Measurements from ENCODE around the gene PRKAR2B. TPM values are rescaled to one million over a fixed set of nuclear protein-coding genes. Genes with fewer than 3 reads are reported as not detected.

Gene PRKAR2B
- polyA plus RNA-seq, 1 of the 3 experiments (the other 2 are of a cell fraction), result 17.3 TPM

GRCh38 chr7:107017965-107018719, 26.4 kb upstream of the PRKAR2B start (continued):
- TF ChIP-seq, protein P1, sequence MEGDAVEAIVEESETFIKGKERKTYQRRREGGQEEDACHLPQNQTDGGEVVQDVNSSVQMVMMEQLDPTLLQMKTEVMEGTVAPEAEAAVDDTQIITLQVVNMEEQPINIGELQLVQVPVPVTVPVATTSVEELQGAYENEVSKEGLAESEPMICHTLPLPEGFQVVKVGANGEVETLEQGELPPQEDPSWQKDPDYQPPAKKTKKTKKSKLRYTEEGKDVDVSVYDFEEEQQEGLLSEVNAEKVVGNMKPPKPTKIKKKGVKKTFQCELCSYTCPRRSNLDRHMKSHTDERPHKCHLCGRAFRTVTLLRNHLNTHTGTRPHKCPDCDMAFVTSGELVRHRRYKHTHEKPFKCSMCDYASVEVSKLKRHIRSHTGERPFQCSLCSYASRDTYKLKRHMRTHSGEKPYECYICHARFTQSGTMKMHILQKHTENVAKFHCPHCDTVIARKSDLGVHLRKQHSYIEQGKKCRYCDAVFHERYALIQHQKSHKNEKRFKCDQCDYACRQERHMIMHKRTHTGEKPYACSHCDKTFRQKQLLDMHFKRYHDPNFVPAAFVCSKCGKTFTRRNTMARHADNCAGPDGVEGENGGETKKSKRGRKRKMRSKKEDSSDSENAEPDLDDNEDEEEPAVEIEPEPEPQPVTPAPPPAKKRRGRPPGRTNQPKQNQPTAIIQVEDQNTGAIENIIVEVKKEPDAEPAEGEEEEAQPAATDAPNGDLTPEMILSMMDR (IDR thresholded peaks at IDR 0.05), result no peak
- no peak for TF ChIP-seq GATA2 (CRISPR knock-in tag; IDR thresholded peaks at IDR 0.05)
- no peak for TF ChIP-seq FOSL2 (IDR thresholded peaks at IDR 0.05; ENCODE audit: borderline replicate concordance, low read depth)

- H3K36me3 ChIP-seq (replicated peaks in 1 of 2; ENCODE audit: control insufficient read depth in 1 of 2, insufficient read depth in 2 of 2, low read length in 1 of 2), result no peaks in the 10 kb centered on the region
- no peak overlapping the region for H3K4me3 ChIP-seq (ENCODE audit: low read depth in 2 of 2, low read length in 1 of 2)
- CTCF ChIA-PET, result interaction anchor here (1.3 kb wide), 1 partner anchor 127 kb away, joined by 3 read pairs; no protein-coding TSS in a partner anchor
- POLR2A ChIA-PET, result no interaction called here
- no peaks in the 10 kb centered on the region for H3K27me3 ChIP-seq (ENCODE audit: insufficient read depth)
- no peak overlapping the region for H3K27ac ChIP-seq (ENCODE audit: low read depth in 2 of 2, low read length in 1 of 2)
- DNase-seq, result no peak
- no peaks in the 10 kb centered on the region for H3K79me2 ChIP-seq (ENCODE audit: insufficient read depth)
- H3K9ac ChIP-seq, result no peak overlapping the region
- no peak overlapping the region for H3K4me2 ChIP-seq
- H3K9me2 ChIP-seq, result no peaks in the 10 kb centered on the region
- H3K4me1 ChIP-seq (ENCODE audit: control insufficient read depth in 1 of 2, insufficient read depth in 2 of 2, low read depth in 1 of 2, low read length in 1 of 2), result no peaks in the 10 kb centered on the region
- no peaks in the 10 kb centered on the region for H4K20me1 ChIP-seq (ENCODE audit: insufficient read depth)
- WGBS (ENCODE audit: low lambda C conversion rate), result 68% methylated on average over 5 of the region's 5 CpGs
- no peaks in the 10 kb centered on the region for H3F3A ChIP-seq (replicated peaks; ENCODE audit: insufficient read depth)
- H2AFZ ChIP-seq (ENCODE audit: low read depth), result no peak overlapping the region
- TF ChIP-seq GATA2 (CRISPR knock-in tag; IDR thresholded peaks at IDR 0.05) (no peak), JUND (IDR thresholded peaks at IDR 0.05) (no peak), SMC3 (IDR thresholded peaks at IDR 0.05; ENCODE audit: low read depth, low read length) (no peak), MXI1 (IDR thresholded peaks at IDR 0.05; ENCODE audit: low read depth, low read length) (no peak), NFIC (IDR thresholded peaks at IDR 0.05; ENCODE audit: borderline replicate concordance) (no peak)
- TF ChIP-seq, protein P2, sequence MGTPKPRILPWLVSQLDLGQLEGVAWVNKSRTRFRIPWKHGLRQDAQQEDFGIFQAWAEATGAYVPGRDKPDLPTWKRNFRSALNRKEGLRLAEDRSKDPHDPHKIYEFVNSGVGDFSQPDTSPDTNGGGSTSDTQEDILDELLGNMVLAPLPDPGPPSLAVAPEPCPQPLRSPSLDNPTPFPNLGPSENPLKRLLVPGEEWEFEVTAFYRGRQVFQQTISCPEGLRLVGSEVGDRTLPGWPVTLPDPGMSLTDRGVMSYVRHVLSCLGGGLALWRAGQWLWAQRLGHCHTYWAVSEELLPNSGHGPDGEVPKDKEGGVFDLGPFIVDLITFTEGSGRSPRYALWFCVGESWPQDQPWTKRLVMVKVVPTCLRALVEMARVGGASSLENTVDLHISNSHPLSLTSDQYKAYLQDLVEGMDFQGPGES (IDR thresholded peaks at IDR 0.05; ENCODE audit: low read depth, low read length), result no peak
- peaks cover 7% of the 10 kb centered on the region; the same call in 1 of the 2 replicates for H3K9me3 ChIP-seq
Measured at GRCh38 chr7:107020400-107020799, 24.1 kb upstream of the PRKAR2B start.

- WGBS (ENCODE audit: low lambda C conversion rate), result 88% methylated on average over 3 of the region's 3 CpGs
- H3K4me2 ChIP-seq, result no peak overlapping the region
- H3K4me1 ChIP-seq (ENCODE audit: control insufficient read depth in 1 of 2, insufficient read depth in 2 of 2, low read depth in 1 of 2, low read length in 1 of 2), result no peaks in the 10 kb centered on the region
- H3K36me3 ChIP-seq (replicated peaks in 1 of 2; ENCODE audit: control insufficient read depth in 1 of 2, insufficient read depth in 2 of 2, low read length in 1 of 2), result no peaks in the 10 kb centered on the region
- H3K27me3 ChIP-seq (ENCODE audit: insufficient read depth), result no peaks in the 10 kb centered on the region
- peaks cover 7% of the 10 kb centered on the region; the same call in 1 of the 2 replicates for H3K9me3 ChIP-seq
- H4K20me1 ChIP-seq (ENCODE audit: insufficient read depth), result no peaks in the 10 kb centered on the region
- no peak for DNase-seq
- no peaks in the 10 kb centered on the region for H3F3A ChIP-seq (replicated peaks; ENCODE audit: insufficient read depth)
- H3K9me2 ChIP-seq, result no peaks in the 10 kb centered on the region
- POLR2A ChIA-PET, result no interaction called here
- no peak overlapping the region for H3K9ac ChIP-seq
- CTCF ChIA-PET, result no interaction called here
- no peak overlapping the region for H2AFZ ChIP-seq (ENCODE audit: low read depth)
- H3K4me3 ChIP-seq (ENCODE audit: low read depth in 2 of 2, low read length in 1 of 2), result no peak overlapping the region
- TF ChIP-seq JUND (IDR thresholded peaks at IDR 0.05) (no peak), FOXJ3 (CRISPR knock-in tag; IDR thresholded peaks at IDR 0.05) (no peak), RAD21 (IDR thresholded peaks at IDR 0.05; ENCODE audit: low read length) (no peak), REST (IDR thresholded peaks at IDR 0.05; ENCODE audit: low read depth, low read length) (no peak), TAF1 (IDR thresholded peaks at IDR 0.05; ENCODE audit: borderline replicate concordance, low read depth, low read length) (no peak), SMC3 (IDR thresholded peaks at IDR 0.05; ENCODE audit: low read depth, low read length) (no peak), TCF12 (IDR thresholded peaks at IDR 0.05) (no peak), NFIC (IDR thresholded peaks at IDR 0.05; ENCODE audit: borderline replicate concordance) (no peak), GATA2 (CRISPR knock-in tag; IDR thresholded peaks at IDR 0.05) (no peak), GABPA (IDR thresholded peaks at IDR 0.05; ENCODE audit: low read depth) (no peak)
- TF ChIP-seq, protein P3, sequence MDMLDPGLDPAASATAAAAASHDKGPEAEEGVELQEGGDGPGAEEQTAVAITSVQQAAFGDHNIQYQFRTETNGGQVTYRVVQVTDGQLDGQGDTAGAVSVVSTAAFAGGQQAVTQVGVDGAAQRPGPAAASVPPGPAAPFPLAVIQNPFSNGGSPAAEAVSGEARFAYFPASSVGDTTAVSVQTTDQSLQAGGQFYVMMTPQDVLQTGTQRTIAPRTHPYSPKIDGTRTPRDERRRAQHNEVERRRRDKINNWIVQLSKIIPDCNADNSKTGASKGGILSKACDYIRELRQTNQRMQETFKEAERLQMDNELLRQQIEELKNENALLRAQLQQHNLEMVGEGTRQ (IDR thresholded peaks at IDR 0.05; ENCODE audit: borderline replicate concordance, low read depth, low read length), result no peak
- no peak overlapping the region for H3K27ac ChIP-seq (ENCODE audit: low read depth in 2 of 2, low read length in 1 of 2)
- no peaks in the 10 kb centered on the region for H3K79me2 ChIP-seq (ENCODE audit: insufficient read depth)
Measured at GRCh38 chr7:107021600-107021999, 22.9 kb upstream of the PRKAR2B start.

All from SK-N-SH (cell line).